HEK293 (cell line): ENCODE data around the gene POR.

ENCODE experiments used
- CTCF ChIA-PET: fragments of 350-600 bp; formaldehyde crosslinking; extraction: SDS; loops from one replicate; lab custom pipeline; 2021; ENCODE audit warnings: antibody characterized with exemption; lab: Yijun Ruan, JAX
- POLR2A ChIA-PET: fragments of 300-600 bp; formaldehyde crosslinking; extraction: SDS; loops from one replicate; lab custom pipeline; 2020; ENCODE audit warnings: antibody characterized with exemption, inconsistent platforms; lab: Yijun Ruan, JAX
- H3K27ac ChIP-seq: fragments of 200-500 bp; sonication (Bioruptor generic); 2 replicates; pipeline ENCODE4 v1.5.1; 2014; ENCODE audit warnings: low read depth, low read length, control low read depth, inconsistent platforms; ENCODE audit errors: extremely low read depth
- H3K36me3 ChIP-seq, 2 experiments: fragments of 200-500 bp in 1 of 2; sonication (Bioruptor generic) in 1 of 2; 1 replicate in 1 of 2; 2 replicates in 1 of 2; pipeline ENCODE4 v1.5.1; 2014 to 2017; ENCODE audit warnings: inconsistent platforms in 2 of 2, low read length in 2 of 2; ENCODE audit not compliant: control insufficient read depth in 2 of 2, insufficient read depth in 1 of 2
- H3K4me1 ChIP-seq: fragments of 200-500 bp; sonication (Bioruptor generic); 2 replicates; pipeline ENCODE4 v1.5.1; 2014; ENCODE audit warnings: mild to moderate bottlenecking, low read length, inconsistent platforms; ENCODE audit not compliant: control insufficient read depth, insufficient read depth
- H3K4me3 ChIP-seq: 2 replicates; pipeline ENCODE4 v1.5.1; 2011; ENCODE audit warnings: low read depth, mild to moderate bottlenecking, control low read depth, low read length, moderate library complexity
- H3K9me3 ChIP-seq: fragments of 200-500 bp; sonication (Bioruptor generic); 2 replicates; pipeline ENCODE4 v1.5.1; 2014; ENCODE audit warnings: low read depth, low read length, inconsistent platforms; ENCODE audit not compliant: control insufficient read depth, insufficient read depth
- BCL11B ChIP-seq: fragments of 450-650 bp; formaldehyde crosslinking; IDR thresholded peaks from 2 replicates; pipeline ENCODE4 v1.5.1; 2016; ENCODE audit warnings: low read depth, missing biosample characterization, missing genetic modification characterization
- FEZF1 ChIP-seq: fragments of 450-650 bp; formaldehyde crosslinking; IDR thresholded peaks from 2 replicates; pipeline ENCODE4 v1.5.1; 2016; ENCODE audit warnings: missing biosample characterization, missing genetic modification characterization
- GLIS2 ChIP-seq: fragments of 450-650 bp; formaldehyde crosslinking; IDR thresholded peaks from 2 replicates; pipeline ENCODE4 v1.5.1; 2016; ENCODE audit warnings: missing biosample characterization, missing genetic modification characterization
- MZF1 ChIP-seq: fragments of 450-650 bp; formaldehyde crosslinking; IDR thresholded peaks from 2 replicates; pipeline ENCODE4 v1.5.1; 2017; ENCODE audit warnings: missing biosample characterization, missing genetic modification characterization, borderline replicate concordance
- YY2 ChIP-seq: fragments of 450-650 bp; formaldehyde crosslinking; IDR thresholded peaks from 2 replicates; pipeline ENCODE4 v1.5.1; 2016; ENCODE audit warnings: missing biosample characterization, missing genetic modification characterization
- ZBTB21 ChIP-seq: fragments of 450-650 bp; formaldehyde crosslinking; IDR thresholded peaks from 2 replicates; pipeline ENCODE4 v1.5.1; 2017; ENCODE audit warnings: missing biosample characterization, missing genetic modification characterization
- ZFP37 ChIP-seq: fragments of 450-650 bp; formaldehyde crosslinking; IDR thresholded peaks from 2 replicates; pipeline ENCODE4 v1.5.1; 2016; ENCODE audit warnings: missing biosample characterization, missing genetic modification characterization
- ZNF274 ChIP-seq, 2 experiments: fragments of 200-500 bp in 1 of 2; fragments of 450-650 bp in 1 of 2; sonication (Bioruptor generic) in 1 of 2; formaldehyde crosslinking in 1 of 2; IDR thresholded peaks; 2 replicates each; pipeline versions ENCODE4 v1.5.1 to v1.6.1; 2014 to 2016; ENCODE audit warnings: borderline replicate concordance in 1 of 2, inconsistent platforms in 1 of 2, low read length in 1 of 2, missing biosample characterization in 1 of 2, missing genetic modification characterization in 1 of 2
- ZNF354C ChIP-seq: fragments of 450-650 bp; formaldehyde crosslinking; IDR thresholded peaks from 2 replicates; pipeline ENCODE4 v1.5.1; 2016; ENCODE audit warnings: missing biosample characterization, missing genetic modification characterization, low read depth, borderline replicate concordance
- ZNF394 ChIP-seq: fragments of 450-650 bp; formaldehyde crosslinking; IDR thresholded peaks from 2 replicates; pipeline ENCODE4 v1.5.1; 2016; ENCODE audit warnings: missing biosample characterization, missing genetic modification characterization, mild to moderate bottlenecking, moderate library complexity, borderline replicate concordance
- ZNF548 ChIP-seq: fragments of 450-650 bp; formaldehyde crosslinking; IDR thresholded peaks from 2 replicates; pipeline ENCODE4 v1.5.1; 2016; ENCODE audit warnings: missing biosample characterization, missing genetic modification characterization
- ZNF585B ChIP-seq: fragments of 450-650 bp; formaldehyde crosslinking; IDR thresholded peaks from 2 replicates; pipeline ENCODE4 v1.5.1; 2016; ENCODE audit warnings: missing biosample characterization, missing genetic modification characterization
- ZNF629 ChIP-seq: fragments of 450-650 bp; formaldehyde crosslinking; IDR thresholded peaks from 2 replicates; pipeline ENCODE4 v1.5.1; 2017; ENCODE audit warnings: missing biosample characterization, missing genetic modification characterization
- ZNF76 ChIP-seq: fragments of 450-650 bp; formaldehyde crosslinking; IDR thresholded peaks from 2 replicates; pipeline ENCODE4; 2016; ENCODE audit warnings: low read depth, missing biosample characterization, missing genetic modification characterization, borderline replicate concordance
- TF ChIP-seq, protein P1 (sequence below): fragments of 450-650 bp; formaldehyde crosslinking; IDR thresholded peaks from 2 replicates; pipeline ENCODE4 v1.5.1; 2017; ENCODE audit warnings: missing biosample characterization, missing genetic modification characterization
- TF ChIP-seq, protein P2 (sequence below): fragments of 450-650 bp; formaldehyde crosslinking; IDR thresholded peaks from 2 replicates; pipeline ENCODE4 v1.5.1; 2016; ENCODE audit warnings: missing biosample characterization, missing genetic modification characterization

Gene POR

DNA sequence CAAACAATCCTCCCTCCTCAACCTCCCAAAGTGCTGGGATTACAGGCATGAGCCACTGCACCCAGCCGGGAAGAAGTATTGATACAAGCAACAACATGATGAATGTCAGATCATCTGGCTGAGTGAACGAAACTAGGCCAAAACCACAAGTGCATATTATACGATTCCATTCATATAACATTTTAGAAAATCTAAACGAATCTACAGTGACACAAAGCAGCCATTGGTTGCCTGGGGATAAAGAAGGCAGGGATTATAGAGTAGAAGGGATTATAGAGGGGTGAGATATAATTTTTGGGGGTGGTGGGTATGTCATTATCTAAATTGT, 47.6 kb upstream of the POR start:
- CTCF ChIA-PET, result interaction anchor here (0.6 to 3.2 kb wide), 11 partner anchors 10 to 447 kb away, joined by 3 to 86 read pairs (median 5); partner anchors contain the start of genes POR and RHBDD2
- H3K4me3 ChIP-seq, result no peak overlapping the region
- POLR2A ChIA-PET, result no interaction called here
- H3K4me1 ChIP-seq, result no peaks in the 10 kb centered on the region
- H3K27ac ChIP-seq, result no peak overlapping the region
- H3K9me3 ChIP-seq, result no peaks in the 10 kb centered on the region
- TF ChIP-seq YY2 (tag by site-specific recombination) (no peak), ZNF394 (tag by site-specific recombination) (no peak), ZNF629 (tag by site-specific recombination) (no peak), ZNF274 (IDR thresholded peaks at IDR 0.05; ENCODE audit: low read length) (no peak), ZNF274 (tag by site-specific recombination; IDR thresholded peaks at IDR 0.05; ENCODE audit: borderline replicate concordance) (no peak), ZNF585B (no peak), ZFP37 (tag by site-specific recombination) (no peak)
- TF ChIP-seq, protein P1, sequence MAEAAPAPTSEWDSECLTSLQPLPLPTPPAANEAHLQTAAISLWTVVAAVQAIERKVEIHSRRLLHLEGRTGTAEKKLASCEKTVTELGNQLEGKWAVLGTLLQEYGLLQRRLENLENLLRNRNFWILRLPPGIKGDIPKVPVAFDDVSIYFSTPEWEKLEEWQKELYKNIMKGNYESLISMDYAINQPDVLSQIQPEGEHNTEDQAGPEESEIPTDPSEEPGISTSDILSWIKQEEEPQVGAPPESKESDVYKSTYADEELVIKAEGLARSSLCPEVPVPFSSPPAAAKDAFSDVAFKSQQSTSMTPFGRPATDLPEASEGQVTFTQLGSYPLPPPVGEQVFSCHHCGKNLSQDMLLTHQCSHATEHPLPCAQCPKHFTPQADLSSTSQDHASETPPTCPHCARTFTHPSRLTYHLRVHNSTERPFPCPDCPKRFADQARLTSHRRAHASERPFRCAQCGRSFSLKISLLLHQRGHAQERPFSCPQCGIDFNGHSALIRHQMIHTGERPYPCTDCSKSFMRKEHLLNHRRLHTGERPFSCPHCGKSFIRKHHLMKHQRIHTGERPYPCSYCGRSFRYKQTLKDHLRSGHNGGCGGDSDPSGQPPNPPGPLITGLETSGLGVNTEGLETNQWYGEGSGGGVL (tag by site-specific recombination), result no peak
- H3K36me3 ChIP-seq, result no peaks in the 10 kb centered on the region

DNA sequence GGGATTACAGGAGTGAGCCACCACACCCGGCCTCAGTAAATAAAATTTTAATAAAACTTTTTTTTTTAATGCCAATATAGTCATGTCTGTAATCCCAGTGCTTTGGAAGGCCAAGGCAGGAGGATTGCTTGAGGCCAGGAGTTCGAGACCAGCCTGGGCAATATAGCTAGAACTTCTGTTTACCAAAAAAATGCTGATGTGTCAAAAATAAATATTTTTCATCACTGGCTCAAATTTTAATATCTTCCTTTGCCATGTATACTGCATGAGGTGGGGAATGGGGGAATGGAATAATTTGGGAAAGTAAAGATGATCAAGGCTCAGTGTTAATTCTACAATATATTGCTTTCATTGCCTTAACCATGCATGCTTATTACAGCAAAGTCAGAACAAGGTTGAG, 46.8 kb upstream of the POR start:
- Histone ChIP-seq H3K9me3 (no peaks in the 10 kb centered on the region), H3K4me1 (no peaks in the 10 kb centered on the region), H3K36me3 (no peaks in the 10 kb centered on the region), H3K27ac (no peak overlapping the region), H3K4me3 (no peak overlapping the region)
- ChIA-PET CTCF (interaction anchor here (0.6 to 1.9 kb wide), 6 partner anchors 10 to 430 kb away, joined by 3 to 8 read pairs (median 5); no protein-coding TSS in a partner anchor), POLR2A (no interaction called here)
- no peak for TF ChIP-seq GLIS2 (tag by site-specific recombination)
- TF ChIP-seq MZF1 (tag by site-specific recombination), result no peak
- TF ChIP-seq ZNF548, result no peak
- TF ChIP-seq ZNF274 (IDR thresholded peaks at IDR 0.05; ENCODE audit: low read length), result no peak
- no peak for TF ChIP-seq ZNF274 (tag by site-specific recombination; IDR thresholded peaks at IDR 0.05; ENCODE audit: borderline replicate concordance)
- TF ChIP-seq, protein P2, sequence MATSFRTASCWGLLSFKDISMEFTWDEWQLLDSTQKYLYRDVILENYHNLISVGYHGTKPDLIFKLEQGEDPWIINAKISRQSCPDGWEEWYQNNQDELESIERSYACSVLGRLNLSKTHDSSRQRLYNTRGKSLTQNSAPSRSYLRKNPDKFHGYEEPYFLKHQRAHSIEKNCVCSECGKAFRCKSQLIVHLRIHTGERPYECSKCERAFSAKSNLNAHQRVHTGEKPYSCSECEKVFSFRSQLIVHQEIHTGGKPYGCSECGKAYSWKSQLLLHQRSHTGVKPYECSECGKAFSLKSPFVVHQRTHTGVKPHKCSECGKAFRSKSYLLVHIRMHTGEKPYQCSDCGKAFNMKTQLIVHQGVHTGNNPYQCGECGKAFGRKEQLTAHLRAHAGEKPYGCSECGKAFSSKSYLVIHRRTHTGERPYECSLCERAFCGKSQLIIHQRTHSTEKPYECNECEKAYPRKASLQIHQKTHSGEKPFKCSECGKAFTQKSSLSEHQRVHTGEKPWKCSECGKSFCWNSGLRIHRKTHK (tag by site-specific recombination), result no peak

DNA sequence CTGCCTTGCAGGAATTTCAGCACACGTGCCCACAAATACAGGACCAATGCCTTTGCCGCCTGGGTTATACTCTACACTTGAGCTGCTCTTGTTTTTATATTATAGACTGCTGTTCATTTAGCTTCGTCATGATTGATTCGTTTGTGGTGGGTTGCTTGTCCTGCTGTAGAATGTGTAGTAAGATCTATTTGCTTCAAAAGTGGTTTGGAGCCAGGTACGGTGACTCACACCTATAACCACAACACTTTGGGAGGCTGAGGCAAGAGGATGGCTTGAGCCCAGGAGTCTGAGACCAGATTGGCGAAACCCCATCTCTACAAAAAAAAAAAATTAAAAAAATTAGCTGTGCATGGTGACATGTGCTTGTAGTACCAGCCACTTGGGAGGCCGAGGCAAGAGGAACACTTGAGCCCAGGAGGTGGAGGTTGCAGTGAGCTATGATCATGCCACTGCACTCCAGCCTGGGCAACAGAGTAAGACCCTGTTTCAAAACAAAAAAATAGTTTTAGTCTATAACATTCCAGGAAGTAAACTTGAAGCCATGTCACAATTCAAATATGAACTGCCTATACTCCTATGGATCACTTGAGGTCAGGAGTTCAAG, 45.1 kb upstream of the POR start:
- Histone ChIP-seq H3K9me3 (no peaks in the 10 kb centered on the region), H3K27ac (no peak overlapping the region), H3K36me3 (no peaks in the 10 kb centered on the region), H3K4me1 (no peaks in the 10 kb centered on the region)
- POLR2A ChIA-PET, result no interaction called here
- TF ChIP-seq ZNF354C (tag by site-specific recombination) (no peak), FEZF1 (tag by site-specific recombination) (no peak), ZBTB21 (tag by site-specific recombination) (no peak), ZNF76 (tag by site-specific recombination) (no peak), BCL11B (no peak)
- TF ChIP-seq, all 188 proteins: peak for 0
- CTCF ChIA-PET, result interaction anchor here (0.6 to 1.9 kb wide), 6 partner anchors 8 to 260 kb away, joined by 3 to 8 read pairs (median 4); no protein-coding TSS in a partner anchor
- H3K4me3 ChIP-seq, result no peak overlapping the region
